Endothelial cell of umbilical vein (primary cell): Measurements from ENCODE around the gene FEZF1. TPM values are rescaled to one million over a fixed set of nuclear protein-coding genes. Genes with fewer than 3 reads are reported as not detected.

Experiments used
- BruUV-seq: library from RNA; stranded (reverse); fragments of 400-500 nt; replicated peaks from 2 replicates; lab custom pipeline; 2021; lab: Mats Ljungman, UMichigan
- CTCF ChIA-PET: fragments of 300-600, 350-600 bp; sonication (Branson Sonifier 250); formaldehyde crosslinking; loops from one replicate; lab custom pipeline; 2021; ENCODE audit warnings: antibody characterized with exemption, inconsistent platforms; lab: Charles Lee
- POLR2A ChIA-PET: fragments of 300-600, 350-600 bp; sonication (Branson Sonifier 250); formaldehyde crosslinking; loops from one replicate; lab custom pipeline; 2021; ENCODE audit warnings: antibody characterized with exemption, inconsistent platforms; lab: Charles Lee
- DNase-seq: peaks from one replicate; pipeline ENCODE4 v3.0.0-alpha.2; 2011; ENCODE audit warnings: low read depth, low spot score
- FAIRE-seq: peaks from 2 replicates; lab custom pipeline; 2011; peaks lifted over from hg19 to GRCh38; lab: Jason Lieb, UNC
- H2AFZ ChIP-seq: 2 replicates; pipeline ENCODE4 v1.6.0; 2012; ENCODE audit warnings: low read depth, low read length, control low read depth, inconsistent platforms
- H3K27ac ChIP-seq: 2 replicates; pipeline ENCODE4 v1.5.1; 2011; ENCODE audit warnings: low read depth, mild to moderate bottlenecking, control low read depth, low read length, moderate library complexity; ENCODE audit not compliant: insufficient read depth
- H3K27me3 ChIP-seq, 2 experiments: 2 replicates each; pipeline versions ENCODE4 v1.6.0 to v1.6.1; 2011; ENCODE audit warnings: low read length in 2 of 2, mixed read lengths in 1 of 2; ENCODE audit not compliant: control insufficient read depth in 2 of 2, insufficient read depth in 2 of 2
- H3K36me3 ChIP-seq, 2 experiments: 2 replicates in 1 of 2; 3 replicates in 1 of 2; pipeline ENCODE4 v1.5.1; 2011; ENCODE audit warnings: low read length in 2 of 2, mild to moderate bottlenecking in 1 of 2, moderate library complexity in 1 of 2; ENCODE audit not compliant: control insufficient read depth in 2 of 2, insufficient read depth in 2 of 2; ENCODE audit errors: extremely low read depth in 1 of 2
- H3K4me1 ChIP-seq: 3 replicates; pipeline ENCODE4 v1.5.1; 2011; ENCODE audit warnings: mild to moderate bottlenecking, low read length; ENCODE audit not compliant: control insufficient read depth, insufficient read depth; ENCODE audit errors: extremely low read depth
- H3K4me2 ChIP-seq: 2 replicates; pipeline ENCODE4 v1.6.1; 2011; ENCODE audit warnings: low read length, control low read depth, mixed read lengths; ENCODE audit not compliant: insufficient read depth
- H3K4me3 ChIP-seq, 3 experiments: fragments of 200-600 bp in 1 of 3; sonication (generic), shearing (Covaris generic) in 1 of 3; replicated peaks in 1 of 3; 2 replicates each; pipeline ENCODE4 v1.5.1; 2011 to 2016; ENCODE audit warnings: control low read depth in 3 of 3, low read length in 3 of 3, mild to moderate bottlenecking in 2 of 3, inconsistent platforms in 1 of 3, low read depth in 1 of 3, moderate library complexity in 1 of 3; ENCODE audit not compliant: insufficient read depth in 1 of 3
- H3K79me2 ChIP-seq: 2 replicates; pipeline ENCODE4 v1.6.0; 2012; ENCODE audit warnings: low read length, inconsistent platforms; ENCODE audit not compliant: control insufficient read depth, insufficient read depth
- H3K9ac ChIP-seq: replicated peaks from 2 replicates; pipeline ENCODE3; 2011; ENCODE audit warnings: low read length, control low read depth; ENCODE audit not compliant: insufficient read depth; ENCODE audit errors: extremely low read depth
- H3K9me1 ChIP-seq: replicated peaks from 3 replicates; pipeline ENCODE4 v1.6.0; 2011; ENCODE audit warnings: mild to moderate bottlenecking, low read length; ENCODE audit not compliant: control insufficient read depth, insufficient read depth; ENCODE audit errors: extremely low read depth
- H3K9me3 ChIP-seq: replicated peaks from 2 replicates; pipeline ENCODE4 v1.5.1; 2012; ENCODE audit warnings: low read length, inconsistent platforms; ENCODE audit not compliant: control insufficient read depth, insufficient read depth
- H4K20me1 ChIP-seq: replicated peaks from 2 replicates; pipeline ENCODE3; 2011; ENCODE audit warnings: mild to moderate bottlenecking, low read length; ENCODE audit not compliant: control insufficient read depth, insufficient read depth; ENCODE audit errors: extremely low read depth
- CTCF ChIP-seq, 2 donors: IDR thresholded peaks; 1 replicate in 1 of 2; 2 replicates in 1 of 2; pipeline ENCODE4 v1.5.1; 2011; ENCODE audit warnings: low read length in 2 of 2, mild to moderate bottlenecking in 2 of 2, moderate library complexity in 2 of 2, control low read depth in 1 of 2, inconsistent platforms in 1 of 2, low read depth in 1 of 2; ENCODE audit not compliant: insufficient read depth in 1 of 2; ENCODE audit errors: extremely low read depth in 1 of 2
- EZH2 ChIP-seq: IDR thresholded peaks from 2 replicates; pipeline ENCODE4 v1.6.1; 2012; ENCODE audit warnings: borderline replicate concordance, low read depth, mild to moderate bottlenecking, moderate library complexity, low read length, inconsistent platforms; ENCODE audit not compliant: severe bottlenecking
- FOS ChIP-seq: IDR thresholded peaks from 2 replicates; pipeline ENCODE4 v1.6.1; 2011; ENCODE audit warnings: mild to moderate bottlenecking, low read length, moderate library complexity, borderline replicate concordance; ENCODE audit not compliant: insufficient read depth
- GATA2 ChIP-seq: IDR thresholded peaks from 2 replicates; pipeline ENCODE4 v1.7.0; 2011; ENCODE audit warnings: low read depth, mild to moderate bottlenecking, moderate library complexity, mixed read lengths, low read length; ENCODE audit not compliant: insufficient read length, insufficient read depth
- JUN ChIP-seq: IDR thresholded peaks from 2 replicates; pipeline ENCODE4 v1.6.1; 2011; ENCODE audit warnings: borderline replicate concordance, low read depth; ENCODE audit not compliant: insufficient read length, insufficient read depth
- MYC ChIP-seq: IDR thresholded peaks from one replicate; pipeline ENCODE4 v1.6.1; 2011; ENCODE audit warnings: mild to moderate bottlenecking, low read depth, low read length
- POLR2A ChIP-seq: IDR thresholded peaks from 2 replicates; pipeline ENCODE4 v1.6.1; 2012; ENCODE audit warnings: low read depth, mild to moderate bottlenecking, control low read depth, low read length
- POLR2AphosphoS5 ChIP-seq: IDR thresholded peaks from 2 replicates; pipeline ENCODE4 v1.6.1; 2012; ENCODE audit warnings: low read depth, mild to moderate bottlenecking, control low read depth, low read length, moderate library complexity; ENCODE audit not compliant: insufficient read depth
- dilution Hi-C: fragments of 300-500 bp; cut with MboI; formaldehyde crosslinking; loops from one replicate; pipeline ENCODE4 v1.15.0; 2019; ENCODE audit warnings: low sequenced_read_pairs; ENCODE audit not compliant: extremely low pct_ligation_motif_present
- intact Hi-C: fragments of 100-400 bp; cut with micrococcal nuclease; formaldehyde crosslinking; loops from one replicate; pipeline ENCODE4 v1.10.0; 2022
- polyA plus RNA-seq, 4 experiments: library from polyadenylated mRNA; depleted of rRNA in 3 of 4; stranded (reverse) in 3 of 4; unstranded in 1 of 4; fragments of >200 nt; gene quantifications; 2 replicates each; pipeline versions ENCODE4 v1.2.1 to v1.2.3, GENCODE V29; 2011 to 2012; ENCODE audit warnings: missing spikeins in 1 of 4
- total RNA-seq: library from RNA; stranded (reverse); gene quantifications from 2 replicates; pipeline ENCODE4 v1.2.3, GENCODE V29; 2021
- TF ChIP-seq, protein P1 (sequence below): IDR thresholded peaks from 2 replicates; pipeline ENCODE4 v1.6.1; 2011; ENCODE audit not compliant: insufficient read depth, insufficient read length

FEZF1 gene
- total and polyA plus RNA-seq, 2 donors (not counting 3 experiments of a cell fraction or from before 2014, with no cell fraction given): not detected

- Histone ChIP-seq H3K27me3 (peaks cover 5 to 13% of the 10 kb centered on the region in 2 experiments), H3K9ac (no peak overlapping the region), H3K4me3 (no peak overlapping the region), H3K36me3 (no peaks in the 10 kb centered on the region), H4K20me1 (no peaks in the 10 kb centered on the region), H3K9me1 (no peaks in the 10 kb centered on the region), H3K27ac (no peak overlapping the region), H3K9me3 (no peaks in the 10 kb centered on the region), H3K79me2 (no peaks in the 10 kb centered on the region), H3K4me1 (no peaks in the 10 kb centered on the region), H3K4me2 (no peak overlapping the region), H2AFZ (no peak overlapping the region)
- no TSS peak for BruUV-seq
- no peak for TF ChIP-seq MYC
- no peak for TF ChIP-seq FOS
- no peak for TF ChIP-seq CTCF (IDR thresholded peaks at IDR 0.05; ENCODE audit: extremely low read depth in 1 of 2, insufficient read depth in 1 of 2, low read depth in 1 of 2, low read length in 2 of 2)
- TF ChIP-seq JUN: no peak
- TF ChIP-seq POLR2A: no peak
- no peak for TF ChIP-seq EZH2
- TF ChIP-seq GATA2: no peak
- TF ChIP-seq POLR2AphosphoS5: no peak
- TF ChIP-seq, protein P1, sequence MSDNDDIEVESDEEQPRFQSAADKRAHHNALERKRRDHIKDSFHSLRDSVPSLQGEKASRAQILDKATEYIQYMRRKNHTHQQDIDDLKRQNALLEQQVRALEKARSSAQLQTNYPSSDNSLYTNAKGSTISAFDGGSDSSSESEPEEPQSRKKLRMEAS: no peak
- FAIRE-seq: no peak
- ChIA-PET CTCF (interaction anchor here (0.9 to 1.6 kb wide), 2 partner anchors 9 to 10 kb away, joined by 4 read pairs; no protein-coding TSS in a partner anchor), POLR2A (no interaction called here)
- DNase-seq: no peak
- intact Hi-C loops: no loop called here
- dilution Hi-C loops: no loop called here
Observed at GRCh38 chr7:122261016-122261415, 43.5 kb downstream of the FEZF1 start.
